GM19455 (cell line): ENCODE measurements around the gene GPX3.

Experiments used
- ATAC-seq: cut with Tn5 transposase; IDR thresholded peaks from one replicate; pipeline ENCODE4 v1.9.1; 2021; ENCODE audit not compliant: unreplicated experiment

Gene GPX3

GRCh38 chr5:151056379-151057325 lies 36.3 kb downstream of the GPX3 start:
- no peak for ATAC-seq

GRCh38 chr5:151058301-151058700 lies 37.9 kb downstream of the GPX3 start:
- no peak for ATAC-seq

- ATAC-seq: no peak
Observed at GRCh38 chr5:151058891-151059489, 38.6 kb downstream of the GPX3 start.

- ATAC-seq: no peak
Observed at GRCh38 chr5:151060742-151061141, 40.4 kb downstream of the GPX3 start.

- no peak for ATAC-seq
Observed at GRCh38 chr5:151062405-151063141, 42.2 kb downstream of the GPX3 start.

- ATAC-seq: no peak
Observed at GRCh38 chr5:151063142-151063989, 43.0 kb downstream of the GPX3 start.

- ATAC-seq: no peak
Observed at GRCh38 chr5:151064916-151065499, 44.6 kb downstream of the GPX3 start.

GRCh38 chr5:151065609-151066008 lies 45.2 kb downstream of the GPX3 start:
- no peak for ATAC-seq

- no peak for ATAC-seq
Observed at GRCh38 chr5:151066920-151067319, 46.5 kb downstream of the GPX3 start.

GRCh38 chr5:151067632-151068432 lies 47.4 kb downstream of the GPX3 start:
- ATAC-seq: no peak

- ATAC-seq: peak; percentile 59
Observed at GRCh38 chr5:151068433-151069197, 48.2 kb downstream of the GPX3 start.

GRCh38 chr5:151070449-151070848 lies 50.1 kb downstream of the GPX3 start:
- ATAC-seq: no peak

- no peak for ATAC-seq
Observed at GRCh38 chr5:151071021-151071420, 50.6 kb downstream of the GPX3 start.

- ATAC-seq: no peak
Observed at GRCh38 chr5:151071848-151072629, 51.6 kb downstream of the GPX3 start.

GRCh38 chr5:151072630-151073025 lies 52.2 kb downstream of the GPX3 start:
- ATAC-seq: no peak

- no peak for ATAC-seq
Observed at GRCh38 chr5:151073280-151073679, 52.9 kb downstream of the GPX3 start.

GRCh38 chr5:151074557-151074956 lies 54.2 kb downstream of the GPX3 start:
- ATAC-seq: no peak

- ATAC-seq: no peak
Observed at GRCh38 chr5:151075698-151076331, 55.4 kb downstream of the GPX3 start.
